K562 (cell line): ENCODE data around the gene ATXN7L1. TPM values are rescaled to one million over a fixed set of nuclear protein-coding genes. Genes with fewer than 3 reads are reported as not detected.

Source experiments
- ATAC-seq: fragments of 200-7000 bp; cut with Tn5 transposase; 3 replicates; pipeline ENCODE4 v1.9.1; 2020; ENCODE audit warnings: moderate library complexity
- BruUV-seq: library from RNA; stranded (reverse); fragments of 400-500 nt; replicated peaks from 2 replicates; lab custom pipeline; 2021; lab: Mats Ljungman, UMichigan
- CTCF ChIA-PET: fragments of 300-600 bp; formaldehyde crosslinking; extraction: SDS; loops from one replicate; lab custom pipeline; 2021; ENCODE audit warnings: low intra/inter-chr PET ratio; lab: Yijun Ruan, JAX
- POLR2A ChIA-PET: fragments of 300-600, 350-650 bp; sonication (Branson Sonifier 250); formaldehyde crosslinking; extraction: SDS; loops from one replicate; lab custom pipeline; 2021; ENCODE audit warnings: antibody characterized with exemption, inconsistent platforms; lab: Yijun Ruan, JAX
- DNase-seq, 4 experiments: peaks; one replicate each; pipeline versions ENCODE4 v3.0.0 to v3.0.0-alpha.2; 2011 to 2018; ENCODE audit warnings: low spot score in 3 of 4, mixed read lengths in 3 of 4; ENCODE audit errors: extremely low read depth in 1 of 4
- FAIRE-seq: peaks from 2 replicates; lab custom pipeline; 2011; peaks lifted over from hg19 to GRCh38; lab: Jason Lieb, UNC
- H2AFZ ChIP-seq: 2 replicates; pipeline ENCODE4 v1.6.0; 2011; ENCODE audit warnings: low read depth, low read length, control low read depth, inconsistent platforms
- H3K27ac ChIP-seq: fragments of 200-600 bp; 3 replicates; pipeline ENCODE4 v1.8.0; 2011; ENCODE audit warnings: low read depth, mild to moderate bottlenecking, control low read depth, inconsistent platforms, low read length, moderate library complexity, mixed read lengths; ENCODE audit errors: extremely low read depth
- H3K27me3 ChIP-seq, 2 experiments: fragments of 300-600 bp in 1 of 2; 2 replicates in 1 of 2; 3 replicates in 1 of 2; pipeline versions ENCODE4 v1.6.0 to v1.8.0; 2011; ENCODE audit warnings: inconsistent platforms in 2 of 2, low read length in 2 of 2, mild to moderate bottlenecking in 1 of 2, mixed read lengths in 1 of 2, moderate library complexity in 1 of 2; ENCODE audit not compliant: control insufficient read depth in 2 of 2, insufficient read depth in 2 of 2
- H3K36me3 ChIP-seq: fragments of 300-600 bp; 3 replicates; pipeline ENCODE4 v1.8.0; 2011; ENCODE audit warnings: mild to moderate bottlenecking, low read length, inconsistent platforms; ENCODE audit not compliant: control insufficient read depth, insufficient read depth
- H3K4me1 ChIP-seq, 2 experiments: fragments of 200-600 bp in 1 of 2; replicated peaks in 1 of 2; 2 replicates in 1 of 2; 3 replicates in 1 of 2; pipeline versions ENCODE4 v1.5.1 to v1.8.0; 2011; ENCODE audit warnings: inconsistent platforms in 2 of 2, low read length in 2 of 2, mild to moderate bottlenecking in 1 of 2, mixed read lengths in 1 of 2, moderate library complexity in 1 of 2; ENCODE audit not compliant: control insufficient read depth in 2 of 2, insufficient read depth in 2 of 2
- H3K4me2 ChIP-seq: 2 replicates; pipeline ENCODE4 v1.6.1; 2011; ENCODE audit warnings: low read length, control low read depth, inconsistent platforms, mixed read lengths; ENCODE audit not compliant: insufficient read depth
- H3K4me3 ChIP-seq: fragments of 200-600 bp; sonication (generic), shearing (Covaris generic); 2 replicates; pipeline ENCODE4 v1.5.1; 2016; ENCODE audit warnings: control low read depth, inconsistent platforms
- H3K79me2 ChIP-seq: fragments of 200-600 bp; 3 replicates; pipeline ENCODE4 v1.8.0; 2011; ENCODE audit warnings: low read length, inconsistent platforms; ENCODE audit not compliant: control insufficient read depth, insufficient read depth
- H3K9ac ChIP-seq, 2 experiments: 2 replicates each; pipeline versions ENCODE4 v1.6.0 to v1.6.1; 2011; ENCODE audit warnings: low read depth in 2 of 2, low read length in 2 of 2, control low read depth in 1 of 2, inconsistent platforms in 1 of 2, mild to moderate bottlenecking in 1 of 2, mixed read lengths in 1 of 2; ENCODE audit not compliant: insufficient read depth in 1 of 2
- H3K9me1 ChIP-seq: one replicate; pipeline ENCODE4 v1.6.0; 2011; ENCODE audit warnings: inconsistent platforms, mild to moderate bottlenecking, low read length, moderate library complexity; ENCODE audit not compliant: control insufficient read depth, insufficient read depth
- H3K9me3 ChIP-seq: replicated peaks from 2 replicates; pipeline ENCODE4 v1.5.1; 2011; ENCODE audit warnings: low read depth, low read length, inconsistent platforms; ENCODE audit not compliant: control insufficient read depth, insufficient read depth
- H4K20me1 ChIP-seq: replicated peaks from 2 replicates; pipeline ENCODE4 v1.6.1; 2011; ENCODE audit warnings: low read length, inconsistent platforms, mixed read lengths; ENCODE audit not compliant: control insufficient read depth, insufficient read depth
- ATF3 ChIP-seq, 2 experiments: fragments of 450-650 bp in 1 of 2; sonication (generic) in 1 of 2; formaldehyde crosslinking in 1 of 2; IDR thresholded peaks in 1 of 2; conservative IDR thresholded peaks in 1 of 2; 2 replicates each; pipeline versions ENCODE4 v1.6.1 to v1.8.1; 2016 to 2023; ENCODE audit warnings: mild to moderate bottlenecking in 2 of 2, moderate library complexity in 2 of 2, inconsistent platforms in 1 of 2, missing genetic modification reagents in 1 of 2
- CREB3L1 ChIP-seq: fragments of 450-650 bp; IDR thresholded peaks from 2 replicates; pipeline ENCODE4 v1.6.1; 2014; ENCODE audit warnings: low read depth, mild to moderate bottlenecking, moderate library complexity, borderline replicate concordance
- DMBX1 ChIP-seq: fragments of 250-450 bp; sonication (Bioruptor Pico); IDR thresholded peaks from 2 replicates; pipeline ENCODE4 v1.8.0; 2022; ENCODE audit warnings: inconsistent platforms, mild to moderate bottlenecking, moderate library complexity, borderline replicate concordance
- KLF1 ChIP-seq: fragments of 450-650 bp; IDR thresholded peaks from 2 replicates; pipeline ENCODE4 v1.6.1; 2016; ENCODE audit warnings: missing genetic modification characterization, missing compliant biosample characterization
- PTTG1 ChIP-seq: fragments of 450-650 bp; IDR thresholded peaks from 2 replicates; pipeline ENCODE4 v1.6.1; 2016; ENCODE audit warnings: low read depth, mild to moderate bottlenecking, missing genetic modification characterization, missing compliant biosample characterization
- SIRT6 ChIP-seq: IDR thresholded peaks from one replicate; pipeline ENCODE4 v1.6.1; 2012; ENCODE audit warnings: low read depth, mild to moderate bottlenecking, control low read depth, inconsistent platforms, low read length, moderate library complexity
- TAF7 ChIP-seq: fragments of 450-650 bp; IDR thresholded peaks from 2 replicates; pipeline ENCODE4 v1.6.1; 2016; ENCODE audit warnings: missing genetic modification characterization, missing compliant biosample characterization
- THAP7 ChIP-seq: fragments of 250-450 bp; sonication (Bioruptor Pico); IDR thresholded peaks from 2 replicates; pipeline ENCODE4 v1.5.0; 2021
- ZNF518B ChIP-seq: fragments of 250-450 bp; sonication (Bioruptor Pico); IDR thresholded peaks from 2 replicates; pipeline ENCODE4 v1.5.0; 2021; ENCODE audit warnings: mild to moderate bottlenecking, moderate library complexity
- ZNF707 ChIP-seq: fragments of 250-450 bp; sonication (Bioruptor Pico); conservative IDR thresholded peaks from 2 replicates; pipeline ENCODE4 v1.8.0; 2022; ENCODE audit warnings: inconsistent platforms, mild to moderate bottlenecking, moderate library complexity
- in situ Hi-C: fragments of 300-500 bp; cut with MboI; formaldehyde crosslinking; loops from 4 replicates; pipeline ENCODE4 v1.15.0; 2018; ENCODE audit warnings: inconsistent platforms, mixed read lengths
- intact Hi-C: fragments of 100-400 bp; cut with micrococcal nuclease; formaldehyde crosslinking; loops from 2 replicates; pipeline ENCODE4 v1.14.2; 2022
- polyA plus RNA-seq, 8 experiments: library from polyadenylated mRNA; depleted of rRNA in 4 of 8; stranded (reverse) in 5 of 8; unstranded in 3 of 8; fragments of >200 nt; fragmentation: Nextera tagmentation in 2 of 8; fragmentation: Illumina TruSeq in 1 of 8; extraction: Ambion mirVana in 2 of 8; extraction: Trizol in 1 of 8; gene quantifications; 2 replicates each; pipeline versions ENCODE4 v1.2.1 to v1.2.3, GENCODE V29; 2011 to 2014; ENCODE audit warnings: inconsistent platforms in 1 of 8, missing spikeins in 1 of 8
- total RNA-seq, 7 experiments: library from RNA; depleted of rRNA in 6 of 7; stranded (reverse); fragments of >200 nt in 6 of 7; fragmentation: Illumina TruSeq in 2 of 7; extraction: Trizol in 2 of 7; gene quantifications; 2 replicates each; pipeline versions ENCODE4 v1.2.1 to v1.2.3, GENCODE V29; 2011 to 2021; ENCODE audit warnings: low replicate concordance in 1 of 7

ATXN7L1 gene
- total and polyA plus RNA-seq, 9 of the 15 experiments (the other 6 are each of a cell fraction or from before 2014, with no cell fraction given): 6.6 to 13.7 (median 10.7) TPM

GRCh38 chr7:105715528-105715927, 160.9 kb downstream of the ATXN7L1 start:
- Histone ChIP-seq H3K4me3 (no peak overlapping the region), H4K20me1 (no peaks in the 10 kb centered on the region), H3K27ac (no peak overlapping the region), H3K79me2 (no peaks in the 10 kb centered on the region), H3K4me2 (no peak overlapping the region), H3K4me1 (no peaks in the 10 kb centered on the region), H3K9ac (no peak overlapping the region), H3K27me3 (peaks cover 0 to 5% of the 10 kb centered on the region in 2 experiments; a peak in 1 of 5 replicates), H2AFZ (no peak overlapping the region), H3K9me1 (no peaks in the 10 kb centered on the region), H3K36me3 (no peaks in the 10 kb centered on the region), H3K9me3 (peaks cover 13% of the 10 kb centered on the region; the same call in 1 of the 2 replicates)
- FAIRE-seq (no peak), DNase-seq (no peak), ATAC-seq (no peak)
- no TSS peak for BruUV-seq
- intact Hi-C loops: no loop called here
- in situ Hi-C loops: no loop called here
- no peak for TF ChIP-seq PTTG1 (tag)
- no peak for TF ChIP-seq CREB3L1
- no peak for TF ChIP-seq THAP7 (CRISPR knock-in tag)
- no peak for TF ChIP-seq ATF3 (IDR thresholded peaks at IDR 0.05)
- TF ChIP-seq ATF3 (CRISPR knock-in tag; conservative IDR thresholded peaks at IDR 0.05): no peak
- no peak for TF ChIP-seq TAF7 (tag)
- no peak for TF ChIP-seq SIRT6
- no peak for TF ChIP-seq KLF1 (tag)
- no peak for TF ChIP-seq ZNF518B (CRISPR knock-in tag)
- no peak for TF ChIP-seq ZNF707
- TF ChIP-seq DMBX1 (CRISPR knock-in tag): no peak
- ChIA-PET POLR2A (no interaction called here), CTCF (no interaction called here)
